Lower lobe of right lung (tissue), 2 donors: ENCODE results near the gene ANKRD50. TPM values are rescaled to one million over a fixed set of nuclear protein-coding genes. Genes with fewer than 3 reads are reported as not detected.

Source experiments
- ATAC-seq, 2 donors: fragments of 200-7000 bp; cut with Tn5 transposase; one replicate each; pipeline ENCODE4 v1.9.1; 2020 to 2022; ENCODE audit warnings: mild to moderate bottlenecking in 2 of 2, moderate library complexity in 2 of 2
- DNase-seq: peaks from one replicate; pipeline ENCODE4 v3.0.0-alpha.2; 2020
- H3K27ac ChIP-seq: fragments of 200-600 bp; one replicate; pipeline ENCODE4 v1.8.0; 2022
- H3K27me3 ChIP-seq: fragments of 200-600 bp; one replicate; pipeline ENCODE4 v1.8.0; 2022; ENCODE audit warnings: low read depth
- H3K36me3 ChIP-seq: fragments of 200-600 bp; one replicate; pipeline ENCODE4 v1.8.0; 2022; ENCODE audit warnings: mild to moderate bottlenecking
- H3K4me1 ChIP-seq: fragments of 200-600 bp; one replicate; pipeline ENCODE4 v1.8.0; 2022
- H3K4me3 ChIP-seq: fragments of 200-600 bp; one replicate; pipeline ENCODE4 v1.8.0; 2022; ENCODE audit warnings: mild to moderate bottlenecking
- H3K9me3 ChIP-seq: fragments of 200-600 bp; one replicate; pipeline ENCODE4 v1.8.0; 2022
- CTCF ChIP-seq: fragments of 200-600 bp; IDR thresholded peaks from one replicate; pipeline ENCODE4 v1.8.0; 2022; ENCODE audit warnings: antibody characterized with exemption, mild to moderate bottlenecking
- intact Hi-C: fragments of 100-400 bp; cut with DNase I; formaldehyde crosslinking; loops from one replicate; pipeline ENCODE4 v1.11.0; 2022
- total RNA-seq: library from RNA; stranded (reverse); fragmentation: NEBNext Ultra II Directional; extraction: Animal tissue kit (Norgen Biotek cat#: 25700); gene quantifications from one replicate; pipeline ENCODE4 v1.2.1, GENCODE V29; 2021
- donor health status: DM: no; HTN: yes; CAD: no; lungs with severe emphysema.

Gene ANKRD50
- total RNA-seq, 1 donor from 2014 or later, result 22.5 TPM

GRCh38 chr4:124749421-124749820 lies 36.9 kb upstream of the ANKRD50 start:
- Histone ChIP-seq H3K4me3 (no peak overlapping the region), H3K9me3 (no peaks in the 10 kb centered on the region), H3K4me1 (peaks cover 7% of the 10 kb centered on the region), H3K27ac (no peak overlapping the region), H3K27me3 (no peaks in the 10 kb centered on the region), H3K36me3 (no peaks in the 10 kb centered on the region)
- intact Hi-C loops, result no loop called here
- ATAC-seq (no peak), DNase-seq (no peak)
- no peak for TF ChIP-seq CTCF

GRCh38 chr4:124748965-124749364 lies 36.4 kb upstream of the ANKRD50 start:
- ATAC-seq (no peak), DNase-seq (no peak)
- Histone ChIP-seq H3K4me3 (no peak overlapping the region), H3K9me3 (no peaks in the 10 kb centered on the region), H3K4me1 (peaks cover 7% of the 10 kb centered on the region), H3K36me3 (no peaks in the 10 kb centered on the region), H3K27ac (no peak overlapping the region), H3K27me3 (no peaks in the 10 kb centered on the region)
- intact Hi-C loops, result no loop called here
- TF ChIP-seq CTCF, result no peak

- H3K36me3 ChIP-seq, result no peaks in the 10 kb centered on the region
- intact Hi-C loops, result no loop called here
- H3K27me3 ChIP-seq, result no peaks in the 10 kb centered on the region
- no peaks in the 10 kb centered on the region for H3K9me3 ChIP-seq
- no peak for TF ChIP-seq CTCF
- DNase-seq (no peak), ATAC-seq (no peak)
- no peak overlapping the region for H3K4me3 ChIP-seq
- H3K27ac ChIP-seq, result peak overlapping the region; percentile 4
- peaks cover 7% of the 10 kb centered on the region for H3K4me1 ChIP-seq
These were observed 33.7 kb upstream of the ANKRD50 start for GRCh38 chr4:124745985-124746801.

- Histone ChIP-seq H3K4me3 (no peak overlapping the region), H3K27ac (no peak overlapping the region), H3K36me3 (no peaks in the 10 kb centered on the region), H3K9me3 (no peaks in the 10 kb centered on the region), H3K4me1 (peaks cover 7% of the 10 kb centered on the region), H3K27me3 (no peaks in the 10 kb centered on the region)
- TF ChIP-seq CTCF, result no peak
- no peak for ATAC-seq
- no peak for DNase-seq
- intact Hi-C loops, result no loop called here
These were observed 31.2 kb upstream of the ANKRD50 start for GRCh38 chr4:124743711-124744110.

GRCh38 chr4:124740501-124740900 lies 28.0 kb upstream of the ANKRD50 start:
- no peaks in the 10 kb centered on the region for H3K36me3 ChIP-seq
- intact Hi-C loops, result no loop called here

More at GRCh38 chr4:124740501-124740900, 28.0 kb upstream of the ANKRD50 start:
- TF ChIP-seq CTCF, result no peak
- ATAC-seq, result no peak
- Histone ChIP-seq H3K27me3 (no peaks in the 10 kb centered on the region), H3K9me3 (no peaks in the 10 kb centered on the region), H3K4me1 (no peaks in the 10 kb centered on the region), H3K27ac (no peak overlapping the region), H3K4me3 (no peak overlapping the region)
- DNase-seq, result no peak
